ENCODE data around the gene POLG.

DNA sequence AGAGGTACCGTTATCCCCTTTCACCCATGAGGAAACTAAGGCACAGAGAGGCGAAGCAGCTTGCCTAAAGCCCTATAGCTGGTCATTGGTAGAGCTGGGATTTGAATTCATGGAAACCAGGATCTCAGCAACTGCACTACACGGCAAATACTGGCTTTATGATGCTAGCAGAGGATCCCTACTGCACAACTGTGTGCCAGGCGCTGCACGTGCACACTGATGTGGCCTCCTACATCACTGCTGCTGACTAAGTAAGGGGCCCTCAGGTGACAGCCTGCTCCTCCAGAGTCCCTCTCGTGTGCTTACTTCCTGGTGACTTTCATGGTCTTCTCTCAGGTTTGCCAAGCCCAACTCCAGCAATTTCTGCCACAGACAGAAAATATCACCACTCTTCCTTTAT is 3.4 kb upstream of the POLG start:
- no peak for TF ChIP-seq CTCF (IDR thresholded peaks at IDR 0.05)
- no peak for TF ChIP-seq POLR2A (IDR thresholded peaks at IDR 0.05)
- no peak for TF ChIP-seq EP300 (IDR thresholded peaks at IDR 0.05)
